ENCODE measurements around the gene CKAP2L. TPM values are rescaled to one million over a fixed set of nuclear protein-coding genes. Genes with fewer than 3 reads are reported as not detected.

Gene CKAP2L
- total and polyA plus RNA-seq, 2 experiments from 2014 or later, result 16.2 to 30.2 TPM

DNA sequence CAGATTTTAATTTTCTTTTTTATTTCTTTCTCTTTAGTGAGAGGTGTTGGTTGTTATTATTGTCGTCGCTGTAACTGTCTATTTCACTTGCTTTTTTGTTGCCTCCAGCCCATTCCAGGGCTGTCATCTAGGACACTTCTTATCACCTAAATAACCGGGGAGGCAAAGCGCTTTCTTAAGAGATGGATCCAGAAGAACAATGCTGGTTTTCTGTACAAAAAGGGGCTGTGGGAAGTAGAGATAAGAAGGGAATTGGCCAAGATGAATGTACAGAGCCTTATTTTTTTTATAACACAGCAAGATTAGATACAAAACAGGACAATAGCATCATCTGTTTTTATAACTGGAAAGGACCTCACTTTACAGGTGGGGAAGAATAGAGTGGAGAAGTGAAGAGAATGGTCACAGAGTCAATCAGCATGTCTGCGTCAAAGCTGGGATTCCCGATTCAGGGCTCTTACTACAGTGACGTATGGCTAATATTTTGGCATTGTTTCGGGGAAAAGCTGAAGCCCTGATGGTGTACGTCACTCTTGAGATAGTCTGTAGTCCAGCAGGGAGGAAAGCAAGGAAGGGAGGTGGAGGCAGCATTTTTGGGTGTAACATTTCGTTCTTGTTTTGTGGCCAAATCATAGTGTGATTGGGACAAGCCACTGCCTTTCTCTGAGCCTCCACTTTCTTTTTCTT is 49.0 kb upstream of the CKAP2L start (continued):
- TF ChIP-seq, protein P1, sequence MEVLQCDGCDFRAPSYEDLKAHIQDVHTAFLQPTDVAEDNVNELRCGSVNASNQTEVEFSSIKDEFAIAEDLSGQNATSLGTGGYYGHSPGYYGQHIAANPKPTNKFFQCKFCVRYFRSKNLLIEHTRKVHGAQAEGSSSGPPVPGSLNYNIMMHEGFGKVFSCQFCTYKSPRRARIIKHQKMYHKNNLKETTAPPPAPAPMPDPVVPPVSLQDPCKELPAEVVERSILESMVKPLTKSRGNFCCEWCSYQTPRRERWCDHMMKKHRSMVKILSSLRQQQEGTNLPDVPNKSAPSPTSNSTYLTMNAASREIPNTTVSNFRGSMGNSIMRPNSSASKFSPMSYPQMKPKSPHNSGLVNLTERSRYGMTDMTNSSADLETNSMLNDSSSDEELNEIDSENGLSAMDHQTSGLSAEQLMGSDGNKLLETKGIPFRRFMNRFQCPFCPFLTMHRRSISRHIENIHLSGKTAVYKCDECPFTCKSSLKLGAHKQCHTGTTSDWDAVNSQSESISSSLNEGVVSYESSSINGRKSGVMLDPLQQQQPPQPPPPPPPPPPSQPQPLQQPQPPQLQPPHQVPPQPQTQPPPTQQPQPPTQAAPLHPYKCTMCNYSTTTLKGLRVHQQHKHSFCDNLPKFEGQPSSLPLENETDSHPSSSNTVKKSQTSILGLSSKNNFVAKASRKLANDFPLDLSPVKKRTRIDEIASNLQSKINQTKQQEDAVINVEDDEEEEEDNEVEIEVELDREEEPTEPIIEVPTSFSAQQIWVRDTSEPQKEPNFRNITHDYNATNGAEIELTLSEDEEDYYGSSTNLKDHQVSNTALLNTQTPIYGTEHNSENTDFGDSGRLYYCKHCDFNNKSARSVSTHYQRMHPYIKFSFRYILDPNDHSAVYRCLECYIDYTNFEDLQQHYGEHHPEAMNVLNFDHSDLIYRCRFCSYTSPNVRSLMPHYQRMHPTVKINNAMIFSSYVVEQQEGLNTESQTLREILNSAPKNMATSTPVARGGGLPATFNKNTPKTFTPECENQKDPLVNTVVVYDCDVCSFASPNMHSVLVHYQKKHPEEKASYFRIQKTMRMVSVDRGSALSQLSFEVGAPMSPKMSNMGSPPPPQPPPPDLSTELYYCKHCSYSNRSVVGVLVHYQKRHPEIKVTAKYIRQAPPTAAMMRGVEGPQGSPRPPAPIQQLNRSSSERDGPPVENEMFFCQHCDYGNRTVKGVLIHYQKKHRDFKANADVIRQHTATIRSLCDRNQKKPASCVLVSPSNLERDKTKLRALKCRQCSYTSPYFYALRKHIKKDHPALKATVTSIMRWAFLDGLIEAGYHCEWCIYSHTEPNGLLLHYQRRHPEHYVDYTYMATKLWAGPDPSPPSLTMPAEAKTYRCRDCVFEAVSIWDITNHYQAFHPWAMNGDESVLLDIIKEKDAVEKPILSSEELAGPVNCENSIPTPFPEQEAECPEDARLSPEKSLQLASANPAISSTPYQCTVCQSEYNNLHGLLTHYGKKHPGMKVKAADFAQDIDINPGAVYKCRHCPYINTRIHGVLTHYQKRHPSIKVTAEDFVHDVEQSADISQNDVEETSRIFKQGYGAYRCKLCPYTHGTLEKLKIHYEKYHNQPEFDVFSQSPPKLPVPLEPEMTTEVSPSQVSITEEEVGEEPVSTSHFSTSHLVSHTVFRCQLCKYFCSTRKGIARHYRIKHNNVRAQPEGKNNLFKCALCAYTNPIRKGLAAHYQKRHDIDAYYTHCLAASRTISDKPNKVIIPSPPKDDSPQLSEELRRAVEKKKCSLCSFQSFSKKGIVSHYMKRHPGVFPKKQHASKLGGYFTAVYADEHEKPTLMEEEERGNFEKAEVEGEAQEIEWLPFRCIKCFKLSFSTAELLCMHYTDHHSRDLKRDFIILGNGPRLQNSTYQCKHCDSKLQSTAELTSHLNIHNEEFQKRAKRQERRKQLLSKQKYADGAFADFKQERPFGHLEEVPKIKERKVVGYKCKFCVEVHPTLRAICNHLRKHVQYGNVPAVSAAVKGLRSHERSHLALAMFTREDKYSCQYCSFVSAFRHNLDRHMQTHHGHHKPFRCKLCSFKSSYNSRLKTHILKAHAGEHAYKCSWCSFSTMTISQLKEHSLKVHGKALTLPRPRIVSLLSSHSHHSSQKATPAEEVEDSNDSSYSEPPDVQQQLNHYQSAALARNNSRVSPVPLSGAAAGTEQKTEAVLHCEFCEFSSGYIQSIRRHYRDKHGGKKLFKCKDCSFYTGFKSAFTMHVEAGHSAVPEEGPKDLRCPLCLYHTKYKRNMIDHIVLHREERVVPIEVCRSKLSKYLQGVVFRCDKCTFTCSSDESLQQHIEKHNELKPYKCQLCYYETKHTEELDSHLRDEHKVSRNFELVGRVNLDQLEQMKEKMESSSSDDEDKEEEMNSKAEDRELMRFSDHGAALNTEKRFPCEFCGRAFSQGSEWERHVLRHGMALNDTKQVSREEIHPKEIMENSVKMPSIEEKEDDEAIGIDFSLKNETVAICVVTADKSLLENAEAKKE (CRISPR knock-in tag; IDR thresholded peaks at IDR 0.05), result no peak
- TF ChIP-seq EZH2phosphoT487 (IDR thresholded peaks at IDR 0.05; ENCODE audit: unreplicated experiment) (no peak), ZNF114 (CRISPR knock-in tag; IDR thresholded peaks at IDR 0.05) (no peak)
- TF ChIP-seq, protein P2, sequence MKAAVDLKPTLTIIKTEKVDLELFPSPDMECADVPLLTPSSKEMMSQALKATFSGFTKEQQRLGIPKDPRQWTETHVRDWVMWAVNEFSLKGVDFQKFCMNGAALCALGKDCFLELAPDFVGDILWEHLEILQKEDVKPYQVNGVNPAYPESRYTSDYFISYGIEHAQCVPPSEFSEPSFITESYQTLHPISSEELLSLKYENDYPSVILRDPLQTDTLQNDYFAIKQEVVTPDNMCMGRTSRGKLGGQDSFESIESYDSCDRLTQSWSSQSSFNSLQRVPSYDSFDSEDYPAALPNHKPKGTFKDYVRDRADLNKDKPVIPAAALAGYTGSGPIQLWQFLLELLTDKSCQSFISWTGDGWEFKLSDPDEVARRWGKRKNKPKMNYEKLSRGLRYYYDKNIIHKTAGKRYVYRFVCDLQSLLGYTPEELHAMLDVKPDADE (IDR thresholded peaks at IDR 0.05), result no peak

DNA sequence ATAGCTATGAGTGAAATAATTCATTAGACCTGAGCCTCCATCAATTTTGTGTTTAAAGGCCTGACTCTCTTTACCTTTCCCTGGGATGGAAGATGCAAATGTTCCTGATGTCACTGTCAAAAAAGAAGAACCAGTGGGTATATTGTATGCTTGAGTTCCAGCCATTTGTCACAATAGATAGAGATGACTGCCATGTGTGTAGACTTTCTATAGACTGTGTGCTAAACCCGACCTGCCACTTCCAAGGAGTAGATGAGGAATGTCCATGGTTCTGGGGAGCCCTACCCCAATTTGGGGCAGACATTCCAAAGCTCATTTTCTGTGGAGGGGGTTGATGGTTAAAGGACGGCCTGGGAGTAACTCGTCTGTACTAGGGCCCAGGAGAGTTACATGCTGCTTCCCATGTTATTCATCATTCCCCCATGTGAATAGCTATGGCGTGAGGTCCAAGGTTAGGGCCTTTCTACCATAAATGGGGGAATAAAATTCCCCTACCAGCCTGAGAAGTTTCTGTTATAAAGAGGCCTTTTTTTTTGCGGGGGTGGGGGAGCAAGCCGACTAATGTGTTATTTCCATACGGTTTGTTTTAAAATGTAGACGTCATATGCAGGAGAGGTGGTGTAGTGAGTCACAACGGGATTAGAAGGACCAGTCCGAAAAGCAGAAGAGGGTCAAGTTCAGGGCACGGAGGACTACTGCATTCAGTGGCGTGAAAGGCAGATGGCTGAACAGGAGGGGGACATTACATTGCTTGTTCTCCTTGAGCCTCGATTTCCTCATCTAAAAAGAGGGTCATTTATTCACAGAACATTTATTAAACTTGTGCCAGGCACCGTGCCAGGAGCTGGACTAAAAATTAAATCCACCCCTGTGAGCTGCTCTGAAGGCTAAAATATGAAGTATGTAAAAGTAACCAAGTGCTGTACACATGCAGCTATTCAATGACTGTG is 48.2 kb upstream of the CKAP2L start:
- Histone ChIP-seq H3K36me3 (ENCODE audit: insufficient read depth) (no peaks in the 10 kb centered on the region), H3K9me2 (ENCODE audit: insufficient read depth) (no peaks in the 10 kb centered on the region; the same call in none of the 2 replicates), H3F3A (replicated peaks; ENCODE audit: low read depth) (no peaks in the 10 kb centered on the region), H2AFZ (no peak overlapping the region), H3K4me2 (0 out of 2 replicates have a peak overlapping the region, but pooled peaks have one; percentile 11), H3K27me3 (ENCODE audit: insufficient read depth) (no peaks in the 10 kb centered on the region), H3K79me2 (replicated peaks; ENCODE audit: insufficient read depth) (no peaks in the 10 kb centered on the region), H4K20me1 (replicated peaks; ENCODE audit: insufficient read depth) (no peaks in the 10 kb centered on the region), H3K4me1 (ENCODE audit: insufficient read depth) (peaks cover 22% of the 10 kb centered on the region), H3K27ac (ENCODE audit: low read depth) (no peak overlapping the region), H3K4me3 (no peak overlapping the region)
- Mint-ChIP-seq H3K4me1 (peaks cover 42% of the 10 kb centered on the region), H3K4me3 (no peak overlapping the region), H3K9me3 (no peaks in the 10 kb centered on the region), H3K27ac (no peak overlapping the region), H3K36me3 (ENCODE audit: low read depth) (no peaks in the 10 kb centered on the region), H3K27me3 (ENCODE audit: insufficient read depth, low read depth, poor library complexity) (peaks cover 4% of the 10 kb centered on the region)
- no peak for ATAC-seq
- DNase-seq (ENCODE audit: low spot score), result no peak
- TF ChIP-seq EZH2 (IDR thresholded peaks at IDR 0.05; ENCODE audit: low read depth, unreplicated experiment), result no peak
- TF ChIP-seq ZNF114 (CRISPR knock-in tag; IDR thresholded peaks at IDR 0.05), result no peak
- no peak for TF ChIP-seq NANOG (IDR thresholded peaks at IDR 0.05; ENCODE audit: borderline replicate concordance)

All from GM23338 (cell line).